Pulmonary artery endothelial cell (primary cell): Measurements from ENCODE around the gene AUNIP. TPM values are rescaled to one million over a fixed set of nuclear protein-coding genes. Genes with fewer than 3 reads are reported as not detected.

Experiments
- DNase-seq: peaks from one replicate; pipeline ENCODE4 v3.0.0-alpha.2; 2011; ENCODE audit warnings: low read depth, low spot score
- total RNA-seq: library from RNA; depleted of rRNA; stranded (reverse); fragments of >200 nt; gene quantifications from 2 replicates; pipeline ENCODE4 v1.2.3, GENCODE V29; 2014

The AUNIP gene
- total RNA-seq, 1 donor from 2014 or later, result 5.1 TPM

DNA sequence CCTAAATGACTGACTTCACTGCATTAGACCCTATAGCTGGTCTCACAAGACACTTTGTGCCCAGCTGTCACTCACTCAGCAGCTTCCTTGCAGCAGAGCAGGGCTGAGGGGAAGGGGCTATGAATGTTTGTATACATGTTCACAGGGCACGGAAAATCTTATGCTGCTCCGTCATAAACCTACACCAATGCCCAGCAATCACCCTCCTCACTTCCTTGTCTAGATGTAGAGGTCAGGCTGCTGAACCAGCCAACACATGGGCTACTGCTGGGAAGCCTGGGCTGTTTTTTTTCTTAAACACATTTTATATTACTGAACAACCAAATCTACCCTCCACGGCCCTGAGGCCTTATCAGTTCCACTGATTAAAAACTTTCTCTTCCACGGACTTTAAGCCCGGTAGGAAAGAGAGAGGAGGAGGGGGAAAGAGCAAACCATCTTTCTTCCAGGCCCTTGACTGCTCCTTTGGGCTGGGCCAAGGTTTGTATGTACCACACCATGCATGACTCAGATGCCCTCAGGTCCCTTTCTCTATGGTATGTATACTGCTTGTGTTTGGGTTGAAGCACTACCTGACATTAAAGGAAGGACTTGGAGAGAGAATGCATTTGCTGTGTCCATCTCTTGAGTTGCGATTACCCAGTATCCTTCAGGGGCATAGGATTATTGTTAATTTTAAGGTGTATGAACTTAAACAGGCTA, 26.8 kb downstream of the AUNIP start:
- DNase-seq, result no peak

- DNase-seq, result no peak
Measured at GRCh38 chr1:25831569-25832196, 27.6 kb downstream of the AUNIP start.

DNA sequence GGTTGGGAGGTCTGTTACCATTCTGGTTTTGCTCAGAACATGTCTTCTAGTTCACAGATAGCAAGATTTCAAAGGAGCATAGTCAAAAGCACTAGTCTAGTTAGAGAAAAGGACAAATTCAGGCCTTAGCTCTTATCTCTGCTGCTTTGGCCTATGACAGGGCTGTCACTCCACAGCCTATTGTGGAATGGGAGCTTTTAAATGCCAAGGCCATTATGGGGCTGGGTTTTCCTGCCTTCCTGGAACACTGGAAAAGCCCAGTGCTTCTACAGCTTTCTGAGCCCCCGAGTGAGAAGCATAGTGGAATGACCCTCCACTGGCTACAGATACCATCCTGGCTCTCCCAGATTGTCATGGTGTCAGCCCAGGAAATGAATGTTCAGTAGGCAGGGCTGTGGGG, 30.2 kb downstream of the AUNIP start:
- no peak for DNase-seq

DNA sequence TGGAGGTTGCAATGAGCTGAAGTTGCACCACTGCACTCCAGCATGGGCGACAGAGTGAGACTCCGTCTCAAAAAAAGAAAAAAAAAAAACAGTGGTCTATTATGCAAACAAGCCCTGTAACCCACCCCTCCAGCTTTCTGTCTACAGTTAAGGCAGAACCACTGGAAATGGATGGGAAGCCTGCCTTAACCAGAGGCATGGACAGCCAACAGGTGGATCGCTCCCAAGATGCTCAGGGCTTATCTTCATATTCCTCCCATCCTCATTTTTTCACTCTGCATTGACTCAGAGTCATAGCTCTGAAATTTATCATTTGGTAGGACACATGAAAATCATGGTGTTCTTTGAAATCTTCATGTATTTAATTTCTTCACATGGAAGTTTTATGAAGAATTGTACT, 30.8 kb downstream of the AUNIP start:
- DNase-seq, result no peak

DNA sequence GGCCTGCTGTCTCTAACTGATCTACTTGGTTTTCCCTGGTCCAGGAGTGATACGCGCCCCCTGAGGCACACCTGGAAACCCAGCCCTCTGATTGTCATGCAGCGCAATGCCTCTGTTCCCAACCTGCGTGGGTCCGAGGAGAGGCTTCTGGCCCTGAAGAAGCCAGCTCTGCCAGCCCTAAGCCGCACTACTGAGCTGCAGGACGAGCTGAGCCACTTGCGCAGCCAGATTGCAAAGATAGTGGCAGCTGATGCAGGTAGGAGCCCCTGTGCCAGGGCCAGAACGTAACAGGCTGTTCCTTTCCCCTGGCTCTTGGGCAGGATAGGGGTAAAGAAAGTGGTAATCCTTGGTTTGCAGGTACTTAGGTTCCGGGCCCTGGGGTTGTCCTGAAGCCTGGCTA, 32.7 kb downstream of the AUNIP start:
- DNase-seq, result no peak

DNA sequence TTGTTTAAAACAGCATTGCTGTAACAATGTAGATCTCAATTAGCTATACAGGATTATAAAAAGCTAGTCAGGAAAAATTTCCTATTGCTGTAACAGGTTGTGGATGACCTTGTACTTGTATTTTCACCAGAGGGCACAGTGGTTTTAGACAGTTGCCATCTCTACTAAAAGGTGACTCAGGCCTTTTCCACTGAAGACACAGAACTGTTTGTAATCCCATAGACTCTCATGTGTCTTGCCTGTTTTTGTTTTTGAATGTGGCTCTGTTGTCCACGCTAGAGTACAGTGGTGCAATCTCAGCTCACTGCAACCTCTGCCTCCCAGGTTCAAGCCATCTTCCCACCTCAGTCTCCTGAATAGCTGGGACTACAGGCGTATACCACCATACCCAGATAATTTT, 33.7 kb downstream of the AUNIP start:
- DNase-seq, result no peak

GRCh38 chr1:25821630-25822091, 37.6 kb downstream of the AUNIP start:
- DNase-seq, result no peak

- DNase-seq, result no peak
Measured at GRCh38 chr1:25821112-25821476, 38.2 kb downstream of the AUNIP start.

GRCh38 chr1:25820247-25821111, 38.8 kb downstream of the AUNIP start:
- DNase-seq, result no peak

- DNase-seq, result no peak
Measured at GRCh38 chr1:25819491-25820246, 39.6 kb downstream of the AUNIP start, which contains the start of gene MTFR1L. TSS of gene MTFR1L (plus strand) at chr1:25819954. CDS start at chr1:25823105, 3,151 bp downstream.

GRCh38 chr1:25818569-25818968, 40.7 kb downstream of the AUNIP start:
- DNase-seq, result no peak

DNA sequence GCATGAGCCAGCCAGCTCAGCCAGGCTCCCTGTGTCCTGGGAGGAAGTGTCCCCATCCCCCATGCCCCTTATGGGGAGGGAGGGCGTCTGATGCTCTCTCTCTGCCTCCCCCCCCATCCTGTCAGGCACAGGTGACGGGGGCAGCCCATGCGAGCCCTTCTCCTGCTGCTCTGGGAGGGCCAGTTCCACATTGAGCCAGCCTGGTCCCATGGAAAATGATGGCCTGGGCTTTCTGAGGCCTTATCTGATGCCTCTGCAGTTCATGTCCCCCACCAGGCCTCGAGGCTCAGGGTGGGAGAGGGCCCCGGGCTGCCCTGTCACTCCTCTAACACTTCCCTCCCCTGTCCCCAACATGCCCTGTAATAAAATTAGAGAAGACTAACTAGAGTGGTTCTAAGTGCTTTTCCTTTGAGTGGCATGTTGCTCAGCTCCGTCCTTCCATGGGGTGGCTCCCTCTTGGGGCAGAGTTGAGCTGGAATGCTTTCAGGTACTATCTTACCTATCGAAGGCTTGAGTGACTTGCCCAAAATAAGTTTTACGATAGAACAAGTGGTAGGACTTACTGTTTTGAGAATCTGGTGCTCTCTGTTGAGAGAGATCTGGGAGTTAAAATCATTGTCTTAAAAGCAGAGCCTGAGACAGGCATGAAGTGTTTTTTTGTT, 41.3 kb downstream of the AUNIP start:
- DNase-seq, result no peak

- DNase-seq, result no peak
Measured at GRCh38 chr1:25816112-25816718, 43.0 kb downstream of the AUNIP start.

DNA sequence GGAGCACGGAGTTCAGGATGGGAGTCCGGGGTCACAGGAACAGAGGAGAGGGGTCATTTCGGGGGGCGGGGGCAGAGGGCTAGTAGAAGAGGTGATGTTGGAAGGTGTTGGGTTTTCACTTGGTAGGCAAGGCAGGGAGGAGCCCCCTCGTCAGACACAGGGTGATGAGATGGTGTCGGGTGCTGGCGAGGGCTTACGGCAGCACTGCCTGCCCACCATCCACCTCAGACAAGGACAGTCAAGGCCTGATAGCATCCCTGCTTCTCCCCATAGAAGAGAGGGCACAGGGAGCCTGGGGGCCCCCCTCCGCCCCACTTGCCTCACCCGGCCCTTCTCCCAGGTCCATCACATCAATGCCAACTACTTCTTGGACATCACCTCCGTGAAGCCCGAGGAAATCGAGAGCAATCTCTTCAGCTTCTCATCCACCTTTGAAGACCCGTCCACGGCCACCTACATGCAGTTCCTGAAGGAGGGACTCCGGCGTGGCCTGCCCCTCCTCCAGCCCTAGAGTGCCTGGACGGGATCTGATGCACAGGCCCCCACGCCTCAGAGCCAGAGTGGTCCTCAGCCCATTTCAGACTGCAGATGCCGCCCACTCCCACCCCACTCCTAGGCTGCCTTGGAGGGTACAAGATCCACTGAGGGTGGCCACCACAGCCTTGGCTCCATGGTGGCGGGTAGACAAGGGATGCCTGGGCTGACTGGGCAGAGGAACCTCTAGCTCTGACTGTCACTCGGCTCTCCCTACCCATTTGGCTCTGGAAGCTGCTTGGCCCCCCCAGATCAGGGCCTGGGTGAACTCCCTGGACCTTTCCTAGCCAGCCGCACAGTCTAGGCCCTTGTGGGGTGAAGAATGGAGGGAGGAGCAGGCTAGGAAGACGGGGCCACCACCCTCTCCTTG, 43.8 kb downstream of the AUNIP start:
- no peak for DNase-seq

GRCh38 chr1:25814549-25815087, 44.6 kb downstream of the AUNIP start:
- no peak for DNase-seq

- no peak for DNase-seq
Measured at GRCh38 chr1:25813734-25814471, 45.4 kb downstream of the AUNIP start.

- DNase-seq, result no peak
Measured at GRCh38 chr1:25813071-25813733, 46.1 kb downstream of the AUNIP start.
